WTC11 (cell line): ENCODE measurements around the gene RHOT1.

Source experiments
- ATF1 ChIP-seq: sonication (generic); formaldehyde crosslinking; IDR thresholded peaks from 2 replicates; pipeline ENCODE4 v1.8.1; 2023; ENCODE audit warnings: mild to moderate bottlenecking, moderate library complexity, missing genetic modification reagents
- ATF3 ChIP-seq: sonication (generic); formaldehyde crosslinking; conservative IDR thresholded peaks from 2 replicates; pipeline ENCODE4 v1.8.1; 2022; ENCODE audit warnings: mild to moderate bottlenecking, missing genetic modification reagents
- CREB1 ChIP-seq: sonication (generic); formaldehyde crosslinking; IDR thresholded peaks from 2 replicates; pipeline ENCODE4 v1.8.0; 2023; ENCODE audit warnings: mild to moderate bottlenecking, missing genetic modification reagents
- GRHL2 ChIP-seq: fragments of 250-450 bp; sonication (Bioruptor Pico); IDR thresholded peaks from 2 replicates; pipeline ENCODE4 v1.8.0; 2022; ENCODE audit warnings: mild to moderate bottlenecking, moderate library complexity; ENCODE audit not compliant: insufficient replicate concordance, severe bottlenecking
- MYBL2 ChIP-seq: sonication (generic); formaldehyde crosslinking; IDR thresholded peaks from 2 replicates; pipeline ENCODE4 v1.8.1; 2023; ENCODE audit warnings: mild to moderate bottlenecking, moderate library complexity, missing genetic modification reagents
- NFE2L1 ChIP-seq: sonication (generic); formaldehyde crosslinking; IDR thresholded peaks from 2 replicates; pipeline ENCODE4 v1.8.1; 2023; ENCODE audit warnings: missing genetic modification reagents
- NR1H2 ChIP-seq: sonication (generic); formaldehyde crosslinking; IDR thresholded peaks from 2 replicates; pipeline ENCODE4 v1.9.0; 2021; ENCODE audit warnings: mild to moderate bottlenecking, moderate library complexity, missing genetic modification reagents
- NR2C2 ChIP-seq: sonication (generic); formaldehyde crosslinking; IDR thresholded peaks from 2 replicates; pipeline ENCODE4 v1.8.0; 2022; ENCODE audit warnings: mild to moderate bottlenecking, missing genetic modification reagents
- TEAD4 ChIP-seq: sonication (generic); formaldehyde crosslinking; IDR thresholded peaks from 2 replicates; pipeline ENCODE4 v1.8.0; 2022; ENCODE audit warnings: mild to moderate bottlenecking, missing genetic modification reagents
- ZNF232 ChIP-seq: sonication (generic); formaldehyde crosslinking; IDR thresholded peaks from 2 replicates; pipeline ENCODE4 v1.8.0; 2022; ENCODE audit warnings: mild to moderate bottlenecking, missing genetic modification reagents
- TF ChIP-seq, protein P1 (sequence below): fragments of 200-600 bp; IDR thresholded peaks from 2 replicates; pipeline ENCODE4 v1.8.0; 2022; ENCODE audit warnings: antibody characterized with exemption
- TF ChIP-seq, protein P2 (sequence below): sonication (generic); formaldehyde crosslinking; IDR thresholded peaks from 2 replicates; pipeline ENCODE4 v1.8.1; 2022; ENCODE audit warnings: missing genetic modification reagents, borderline replicate concordance

- TF ChIP-seq, protein P1, sequence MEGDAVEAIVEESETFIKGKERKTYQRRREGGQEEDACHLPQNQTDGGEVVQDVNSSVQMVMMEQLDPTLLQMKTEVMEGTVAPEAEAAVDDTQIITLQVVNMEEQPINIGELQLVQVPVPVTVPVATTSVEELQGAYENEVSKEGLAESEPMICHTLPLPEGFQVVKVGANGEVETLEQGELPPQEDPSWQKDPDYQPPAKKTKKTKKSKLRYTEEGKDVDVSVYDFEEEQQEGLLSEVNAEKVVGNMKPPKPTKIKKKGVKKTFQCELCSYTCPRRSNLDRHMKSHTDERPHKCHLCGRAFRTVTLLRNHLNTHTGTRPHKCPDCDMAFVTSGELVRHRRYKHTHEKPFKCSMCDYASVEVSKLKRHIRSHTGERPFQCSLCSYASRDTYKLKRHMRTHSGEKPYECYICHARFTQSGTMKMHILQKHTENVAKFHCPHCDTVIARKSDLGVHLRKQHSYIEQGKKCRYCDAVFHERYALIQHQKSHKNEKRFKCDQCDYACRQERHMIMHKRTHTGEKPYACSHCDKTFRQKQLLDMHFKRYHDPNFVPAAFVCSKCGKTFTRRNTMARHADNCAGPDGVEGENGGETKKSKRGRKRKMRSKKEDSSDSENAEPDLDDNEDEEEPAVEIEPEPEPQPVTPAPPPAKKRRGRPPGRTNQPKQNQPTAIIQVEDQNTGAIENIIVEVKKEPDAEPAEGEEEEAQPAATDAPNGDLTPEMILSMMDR: no peak
- TF ChIP-seq, protein P2, sequence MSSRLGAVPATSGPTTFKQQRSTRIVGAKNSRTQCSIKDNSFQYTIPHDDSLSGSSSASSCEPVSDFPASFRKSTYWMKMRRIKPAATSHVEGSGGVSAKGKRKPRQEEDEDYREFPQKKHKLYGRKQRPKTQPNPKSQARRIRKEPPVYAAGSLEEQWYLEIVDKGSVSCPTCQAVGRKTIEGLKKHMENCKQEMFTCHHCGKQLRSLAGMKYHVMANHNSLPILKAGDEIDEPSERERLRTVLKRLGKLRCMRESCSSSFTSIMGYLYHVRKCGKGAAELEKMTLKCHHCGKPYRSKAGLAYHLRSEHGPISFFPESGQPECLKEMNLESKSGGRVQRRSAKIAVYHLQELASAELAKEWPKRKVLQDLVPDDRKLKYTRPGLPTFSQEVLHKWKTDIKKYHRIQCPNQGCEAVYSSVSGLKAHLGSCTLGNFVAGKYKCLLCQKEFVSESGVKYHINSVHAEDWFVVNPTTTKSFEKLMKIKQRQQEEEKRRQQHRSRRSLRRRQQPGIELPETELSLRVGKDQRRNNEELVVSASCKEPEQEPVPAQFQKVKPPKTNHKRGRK (CRISPR knock-in tag): no peak
- no peak for TF ChIP-seq MYBL2 (CRISPR knock-in tag)
- TF ChIP-seq CREB1: no peak
- TF ChIP-seq TEAD4 (CRISPR knock-in tag): no peak
- TF ChIP-seq ZNF232 (CRISPR knock-in tag): no peak
- no peak for TF ChIP-seq ATF1 (CRISPR knock-in tag)
- no peak for TF ChIP-seq ATF3 (CRISPR knock-in tag)
- no peak for TF ChIP-seq NFE2L1 (CRISPR knock-in tag)
- no peak for TF ChIP-seq NR1H2 (CRISPR knock-in tag)
- TF ChIP-seq NR2C2 (CRISPR knock-in tag): no peak
- no peak for TF ChIP-seq GRHL2
These were observed 38.7 kb upstream of the RHOT1 start for GRCh38 chr17:32103476-32104113.
